T-cell (primary cell): ENCODE results near the gene GOT1. TPM values are rescaled to one million over a fixed set of nuclear protein-coding genes. Genes with fewer than 3 reads are reported as not detected.

Source experiments
- ATAC-seq, 4 experiments: fragments of 200-7000 bp in 3 of 4; fragments of 150-1000 bp in 1 of 4; cut with Tn5 transposase; replicated peaks in 1 of 4; 1 replicate in 3 of 4; 2 replicates in 1 of 4; pipeline ENCODE4 v1.10.0; 2021; ENCODE audit warnings: moderate library complexity in 3 of 4, mild to moderate bottlenecking in 2 of 4, moderate number of reproducible peaks in 1 of 4
- CTCF ChIA-PET, 2 donors: fragments of 300-600 bp; sonication (Branson Sonifier 250); formaldehyde crosslinking; loops; one replicate each; lab custom pipeline; 2022; ENCODE audit warnings: antibody characterized with exemption in 2 of 2; lab: Charles Lee
- POLR2A ChIA-PET, 2 donors: fragments of 300-600 bp; sonication (Branson Sonifier 250); formaldehyde crosslinking; loops; one replicate each; lab custom pipeline; 2022; ENCODE audit warnings: antibody characterized with exemption in 2 of 2; lab: Charles Lee
- DNase-seq, 35 experiments: peaks; one replicate each; pipeline versions ENCODE4 v3.0.0 to v3.0.0-alpha.2; 2013 to 2023
- H3K27ac ChIP-seq: one replicate; pipeline ENCODE4 v1.5.1; 2013; ENCODE audit warnings: low read length
- H3K27me3 ChIP-seq, 2 experiments: replicated peaks in 1 of 2; 1 replicate in 1 of 2; 2 replicates in 1 of 2; pipeline versions ENCODE4 v1.6.1 to v1.7.0; 2013; ENCODE audit warnings: low read length in 1 of 2, mixed read lengths in 1 of 2; ENCODE audit not compliant: control insufficient read depth in 2 of 2, insufficient read depth in 2 of 2; ENCODE audit errors: extremely low read depth in 1 of 2
- H3K36me3 ChIP-seq, 2 donors: 1 replicate in 1 of 2; 2 replicates in 1 of 2; pipeline versions ENCODE4 v1.6.1 to v1.7.0; 2013; ENCODE audit warnings: low read length in 1 of 2; ENCODE audit not compliant: control insufficient read depth in 2 of 2, insufficient read depth in 1 of 2; ENCODE audit errors: extremely low read depth in 1 of 2
- H3K4me1 ChIP-seq, 2 experiments: 1 replicate in 1 of 2; 2 replicates in 1 of 2; pipeline versions ENCODE4 v1.6.1 to v1.7.0; 2013; ENCODE audit warnings: low read length in 2 of 2, mixed read lengths in 1 of 2; ENCODE audit not compliant: insufficient read depth in 2 of 2, control insufficient read depth in 1 of 2; ENCODE audit errors: extremely low read depth in 1 of 2
- H3K4me3 ChIP-seq, 2 donors: 1 replicate in 1 of 2; 2 replicates in 1 of 2; pipeline versions ENCODE4 v1.5.1 to v1.7.0; 2013; ENCODE audit warnings: mild to moderate bottlenecking in 2 of 2, low read length in 1 of 2, moderate library complexity in 1 of 2; ENCODE audit not compliant: control insufficient read depth in 1 of 2; ENCODE audit errors: extremely low read depth in 1 of 2
- H3K9me3 ChIP-seq: 2 replicates; pipeline ENCODE4 v1.7.0; 2013
- H3K27ac Mint-ChIP-seq, 2 donors: one replicate each; pipeline ENCODE4 v1.8.0; 2020 to 2021; ENCODE audit warnings: mild to moderate bottlenecking in 2 of 2, mixed read lengths in 2 of 2
- H3K27me3 Mint-ChIP-seq, 2 donors: one replicate each; pipeline ENCODE4 v1.8.0; 2021 to 2022; ENCODE audit warnings: mixed read lengths in 2 of 2
- H3K36me3 Mint-ChIP-seq: one replicate; pipeline ENCODE4 v1.8.0; 2021; ENCODE audit warnings: mixed read lengths
- H3K4me1 Mint-ChIP-seq, 3 donors: one replicate each; pipeline ENCODE4 v1.8.0; 2020 to 2022; ENCODE audit warnings: mixed read lengths in 3 of 3, mild to moderate bottlenecking in 1 of 3
- H3K4me3 Mint-ChIP-seq, 3 donors: one replicate each; pipeline ENCODE4 v1.8.0; 2020 to 2022; ENCODE audit warnings: mild to moderate bottlenecking in 3 of 3, mixed read lengths in 3 of 3, moderate library complexity in 3 of 3
- H3K9me3 Mint-ChIP-seq, 3 donors: one replicate each; pipeline ENCODE4 v1.8.0; 2020 to 2022; ENCODE audit warnings: mixed read lengths in 3 of 3
- WGBS: methylation state at CpG from one replicate; pipeline ENCODE4 v1.1.5; 2013; ENCODE audit warnings: missing lambda C conversion rate; ENCODE audit not compliant: insufficient coverage; 5-methylcytosine and 5-hydroxymethylcytosine counted together
- total RNA-seq, 35 experiments: library from RNA in 6 of 35; stranded (reverse) in 6 of 35; fragments of 120-200 nt in 1 of 35; gene quantifications; one replicate each; pipeline versions ENCODE4 v1.2.1 to v1.2.4 and lab custom pipeline; 2013 to 2026

Gene GOT1
- total RNA-seq, 5 donors from 2014 or later (not counting 1 experiment from before 2014, with no cell fraction given) = 4.5 to 12.9 (median 10.7) TPM

DNA sequence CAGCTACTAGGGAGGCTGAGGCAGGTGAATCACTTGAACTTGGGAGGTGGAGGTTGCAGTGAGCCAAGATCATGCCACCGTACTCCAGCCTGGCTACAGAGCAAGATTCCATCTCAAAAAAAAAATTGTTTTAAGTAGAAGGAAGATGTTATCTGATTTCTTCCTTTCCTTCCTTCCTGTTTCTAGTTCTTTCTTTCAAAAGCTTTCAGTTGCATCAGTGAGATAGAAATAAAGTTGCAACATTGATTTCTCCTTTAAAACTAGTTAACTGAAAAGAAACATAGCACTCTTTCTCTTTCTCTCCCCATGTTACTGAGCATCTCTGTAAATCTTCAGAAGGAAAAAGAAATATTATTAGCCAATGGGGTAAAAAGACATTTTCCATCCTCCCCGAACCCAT is 63.8 kb downstream of the GOT1 start:
- Mint-ChIP-seq H3K9me3 (no peaks in the 10 kb centered on the region), H3K27ac (no peak overlapping the region), H3K4me1 (peaks cover 5 to 9% (median 8%) of the 10 kb centered on the region in 3 donors), H3K4me3 (no peak overlapping the region), H3K36me3 (no peaks in the 10 kb centered on the region), H3K27me3 (peaks cover 11 to 19% of the 10 kb centered on the region in 2 donors)
- DNase-seq (no peak), ATAC-seq (no peak)
- Histone ChIP-seq H3K27ac (no peak overlapping the region), H3K4me3 (no peak overlapping the region), H3K4me1 (no peaks in the 10 kb centered on the region), H3K36me3 (no peaks in the 10 kb centered on the region), H3K27me3 (peaks cover 0 to 10% of the 10 kb centered on the region in 2 experiments), H3K9me3 (no peaks in the 10 kb centered on the region)
- WGBS = no CpG with 5 or more reads among the region's 2 CpGs
- ChIA-PET CTCF (no interaction called here), POLR2A (no interaction called here)

DNA sequence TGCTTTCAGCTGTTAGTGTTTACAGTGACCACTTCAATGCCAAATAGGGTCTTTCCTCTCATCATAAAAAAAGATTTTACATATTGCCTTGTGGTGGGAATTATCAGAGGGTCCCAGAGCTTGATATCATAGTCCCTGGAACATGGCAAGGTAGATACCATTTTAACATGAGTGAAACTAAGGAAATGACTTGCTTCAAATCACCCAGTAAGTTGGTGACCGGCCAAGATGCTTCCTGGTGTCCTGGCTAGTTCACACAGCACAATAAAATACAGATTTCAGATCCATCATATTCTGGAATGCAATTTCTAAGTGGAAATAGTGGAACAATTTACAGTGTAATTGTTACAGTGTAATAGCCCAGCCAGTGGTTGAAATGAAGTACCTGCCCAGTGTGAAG is 64.7 kb downstream of the GOT1 start:
- Histone ChIP-seq H3K27me3 (peaks cover 0 to 10% of the 10 kb centered on the region in 2 experiments), H3K9me3 (no peaks in the 10 kb centered on the region), H3K4me1 (no peaks in the 10 kb centered on the region), H3K36me3 (no peaks in the 10 kb centered on the region), H3K27ac (no peak overlapping the region), H3K4me3 (no peak overlapping the region)
- CTCF ChIA-PET = no interaction called here
- peaks cover 9 to 12% of the 10 kb centered on the region in 2 donors for H3K27me3 Mint-ChIP-seq
- H3K4me3 Mint-ChIP-seq = no peak overlapping the region
- DNase-seq = no peak
- no peaks in the 10 kb centered on the region for H3K36me3 Mint-ChIP-seq
- no peak for ATAC-seq
- H3K27ac Mint-ChIP-seq = no peak overlapping the region
- no CpG with 5 or more reads among the region's 1 CpG for WGBS
- H3K4me1 Mint-ChIP-seq = peaks cover 0 to 1% (median 1%) of the 10 kb centered on the region in 3 donors
- POLR2A ChIA-PET = no interaction called here
- H3K9me3 Mint-ChIP-seq = no peaks in the 10 kb centered on the region

DNA sequence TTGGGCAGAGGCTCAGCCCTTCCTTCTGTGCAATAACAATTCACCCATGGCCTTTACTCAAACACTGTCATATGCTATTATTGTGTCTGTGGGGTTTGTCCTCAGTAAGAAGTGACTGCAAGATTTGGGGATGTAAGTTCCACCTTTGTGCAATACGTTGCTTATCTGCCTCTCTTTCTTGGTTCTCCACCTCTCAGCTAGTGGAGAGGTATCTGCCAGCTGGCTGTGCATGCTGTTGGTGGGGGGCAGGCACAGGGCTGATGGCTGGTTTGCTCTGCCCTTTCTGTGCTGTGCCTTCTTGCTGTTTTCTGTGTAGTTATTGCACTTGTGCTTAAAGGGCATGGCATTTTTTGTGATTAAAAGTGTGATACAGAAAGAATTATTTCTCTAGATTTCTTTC is 65.1 kb downstream of the GOT1 start:
- ATAC-seq = no peak
- Histone ChIP-seq H3K9me3 (no peaks in the 10 kb centered on the region), H3K36me3 (no peaks in the 10 kb centered on the region), H3K27ac (no peak overlapping the region), H3K4me1 (no peaks in the 10 kb centered on the region), H3K27me3 (peaks cover 0 to 10% of the 10 kb centered on the region in 2 experiments), H3K4me3 (no peak overlapping the region)
- DNase-seq = no peak
- no peak overlapping the region for H3K4me3 Mint-ChIP-seq
- no peaks in the 10 kb centered on the region for H3K9me3 Mint-ChIP-seq
- H3K4me1 Mint-ChIP-seq = no peaks in the 10 kb centered on the region
- H3K36me3 Mint-ChIP-seq = no peaks in the 10 kb centered on the region
- CTCF ChIA-PET = no interaction called here
- peaks cover 9% of the 10 kb centered on the region in 2 donors for H3K27me3 Mint-ChIP-seq
- POLR2A ChIA-PET = no interaction called here
- no CpG with 5 or more reads among the region's 1 CpG for WGBS
- H3K27ac Mint-ChIP-seq = no peak overlapping the region

DNA sequence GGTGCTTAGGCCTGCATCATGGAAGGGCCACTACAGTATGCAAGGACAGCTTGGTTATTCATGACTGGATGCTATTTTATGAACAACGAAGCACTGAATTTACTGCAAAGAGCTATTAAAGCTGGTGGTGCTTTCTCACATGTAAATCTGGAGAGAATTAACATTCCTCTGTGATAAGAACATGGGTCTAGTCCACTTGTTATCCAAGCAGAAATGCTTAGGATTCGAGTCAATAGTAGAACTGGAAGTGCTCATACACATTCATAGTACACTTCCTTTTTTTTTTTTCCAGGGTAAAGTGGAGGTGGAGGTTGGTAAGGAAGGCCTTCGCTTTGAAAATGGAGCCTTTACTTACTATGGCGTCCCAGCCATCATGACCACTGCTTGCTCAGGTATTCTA is 66.3 kb downstream of the GOT1 start:
- no peak for ATAC-seq
- Histone ChIP-seq H3K9me3 (no peaks in the 10 kb centered on the region), H3K36me3 (no peaks in the 10 kb centered on the region), H3K27me3 (peaks cover 0 to 10% of the 10 kb centered on the region in 2 experiments), H3K4me1 (no peaks in the 10 kb centered on the region), H3K27ac (no peak overlapping the region), H3K4me3 (no peak overlapping the region)
- peaks cover 2 to 4% of the 10 kb centered on the region in 2 donors for H3K27me3 Mint-ChIP-seq
- no peak for DNase-seq
- POLR2A ChIA-PET = no interaction called here
- CTCF ChIA-PET = no interaction called here
- WGBS = 93% methylated on average over 2 of the region's 4 CpGs
- no peak overlapping the region for H3K4me3 Mint-ChIP-seq
- H3K9me3 Mint-ChIP-seq = no peaks in the 10 kb centered on the region
- no peak overlapping the region for H3K27ac Mint-ChIP-seq
- H3K4me1 Mint-ChIP-seq = no peaks in the 10 kb centered on the region
- H3K36me3 Mint-ChIP-seq = no peaks in the 10 kb centered on the region

DNA sequence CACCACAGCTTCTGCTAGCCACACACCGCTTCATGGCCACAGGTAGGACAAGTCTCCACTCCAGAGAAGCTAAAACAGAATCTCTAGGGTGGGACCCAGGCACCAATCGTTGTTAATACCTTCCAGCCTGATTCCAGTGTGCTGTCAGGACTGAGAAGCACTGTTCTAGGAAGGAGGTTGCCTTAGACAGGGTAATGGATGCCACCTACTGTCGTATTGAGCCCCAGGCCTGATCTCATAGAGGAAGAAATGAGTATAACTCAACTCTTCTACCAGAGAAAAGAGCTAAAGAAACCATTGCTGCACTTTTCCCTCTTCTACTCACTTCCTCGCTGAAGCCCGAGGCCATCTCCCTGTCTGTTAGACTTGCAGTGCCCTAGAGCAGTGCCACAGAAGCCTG is 69.5 kb downstream of the GOT1 start:
- 70% methylated on average over 2 of the region's 5 CpGs for WGBS
- Histone ChIP-seq H3K4me3 (no peak overlapping the region), H3K27me3 (peaks cover 0 to 12% of the 10 kb centered on the region in 2 experiments), H3K4me1 (no peaks in the 10 kb centered on the region), H3K9me3 (no peaks in the 10 kb centered on the region), H3K27ac (no peak overlapping the region), H3K36me3 (no peaks in the 10 kb centered on the region)
- Mint-ChIP-seq H3K9me3 (no peaks in the 10 kb centered on the region), H3K4me3 (no peak overlapping the region), H3K36me3 (no peaks in the 10 kb centered on the region), H3K27me3 (peaks cover 3% of the 10 kb centered on the region in 2 donors), H3K4me1 (no peaks in the 10 kb centered on the region), H3K27ac (no peak overlapping the region)
- CTCF ChIA-PET = no interaction called here
- ATAC-seq (no peak), DNase-seq (no peak)
- POLR2A ChIA-PET = no interaction called here

DNA sequence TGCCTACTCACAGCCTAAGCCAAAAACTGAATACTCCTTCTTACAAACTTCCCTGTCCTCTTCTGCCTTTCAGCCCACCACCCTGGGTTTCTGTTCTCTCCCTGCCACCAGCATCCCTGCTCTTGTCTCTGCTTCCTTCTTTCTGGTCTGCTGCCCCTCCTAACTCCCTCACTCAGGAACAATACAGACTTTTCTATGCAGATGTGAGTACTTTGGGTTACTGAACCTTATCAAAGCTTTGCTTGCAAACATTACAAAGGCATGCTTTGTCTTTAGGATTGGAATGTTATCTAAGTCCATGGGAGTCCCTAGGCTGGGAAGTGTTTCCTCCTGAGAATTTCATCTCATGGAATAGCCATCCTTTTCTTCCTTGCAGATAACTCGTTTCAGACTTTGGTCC is 72.3 kb downstream of the GOT1 start:
- CTCF ChIA-PET = no interaction called here
- H3K4me1 Mint-ChIP-seq = no peaks in the 10 kb centered on the region

DNA sequence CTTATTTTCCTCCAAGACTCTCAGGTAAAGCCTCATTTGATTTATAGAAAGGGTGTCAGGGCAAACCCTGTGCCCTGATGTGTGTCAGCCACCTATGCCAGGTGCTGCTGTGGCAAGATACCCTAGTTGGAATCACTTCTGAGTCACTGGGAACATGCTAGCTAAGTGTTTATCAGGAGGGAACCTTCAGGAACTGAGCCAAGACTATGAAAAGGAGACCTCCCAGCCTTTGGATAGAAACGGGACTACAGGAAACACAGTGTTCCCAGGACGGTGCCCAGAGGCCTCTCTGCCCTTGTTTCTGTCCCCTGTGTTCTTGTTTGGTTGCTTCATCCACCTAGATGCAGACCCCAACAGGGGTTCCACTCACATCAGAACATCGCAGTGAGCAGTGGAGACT is 72.7 kb downstream of the GOT1 start:
- no peak overlapping the region for H3K4me3 ChIP-seq
- ChIA-PET POLR2A (no interaction called here), CTCF (no interaction called here)
- no peaks in the 10 kb centered on the region for H3K4me1 ChIP-seq
- H3K36me3 Mint-ChIP-seq = no peaks in the 10 kb centered on the region
- no peaks in the 10 kb centered on the region for H3K9me3 Mint-ChIP-seq
- peaks cover 11 to 16% of the 10 kb centered on the region in 2 donors for H3K27me3 Mint-ChIP-seq
- H3K4me3 Mint-ChIP-seq = no peak overlapping the region
- H3K27me3 ChIP-seq = peaks cover 0 to 9% of the 10 kb centered on the region in 2 experiments
- ATAC-seq (no peak), DNase-seq (no peak)
- H3K27ac ChIP-seq = no peak overlapping the region
- no peaks in the 10 kb centered on the region for H3K36me3 ChIP-seq
- no peak overlapping the region for H3K27ac Mint-ChIP-seq
- H3K9me3 ChIP-seq = no peaks in the 10 kb centered on the region
- 66% methylated on average over 3 of the region's 3 CpGs for WGBS
- H3K4me1 Mint-ChIP-seq = no peaks in the 10 kb centered on the region

More for the DNA sequence above, 72.3 kb downstream of the GOT1 start:
- Histone ChIP-seq H3K27ac (no peak overlapping the region), H3K9me3 (no peaks in the 10 kb centered on the region), H3K4me3 (no peak overlapping the region), H3K36me3 (no peaks in the 10 kb centered on the region), H3K4me1 (no peaks in the 10 kb centered on the region), H3K27me3 (peaks cover 0 to 9% of the 10 kb centered on the region in 2 experiments)
- Mint-ChIP-seq H3K9me3 (no peaks in the 10 kb centered on the region), H3K27ac (no peak overlapping the region), H3K4me3 (no peak overlapping the region), H3K36me3 (no peaks in the 10 kb centered on the region), H3K27me3 (peaks cover 11 to 14% of the 10 kb centered on the region in 2 donors)
- POLR2A ChIA-PET = no interaction called here
- DNase-seq = no peak
- WGBS = no CpG with 5 or more reads among the region's 1 CpG
- no peak for ATAC-seq
